Naive B cell (primary cell): ENCODE results near the gene HOXA6. TPM values are rescaled to one million over a fixed set of nuclear protein-coding genes. Genes with fewer than 3 reads are reported as not detected.

Experiments used
- ATAC-seq, 2 donors: fragments of 150-1000 bp; cut with Tn5 transposase; 2 replicates each; pipeline ENCODE4 v1.10.0; 2021; ENCODE audit warnings: low read depth in 2 of 2, mild to moderate bottlenecking in 2 of 2, moderate library complexity in 2 of 2
- DNase-seq: peaks from one replicate; pipeline ENCODE4 v3.0.0; 2022
- H3K27ac Mint-ChIP-seq, 6 donors: one replicate each; pipeline ENCODE4 v1.8.0; 2020 to 2022; ENCODE audit warnings: mild to moderate bottlenecking in 6 of 6, mixed read lengths in 6 of 6, moderate library complexity in 5 of 6, inconsistent platforms in 2 of 6
- H3K27me3 Mint-ChIP-seq, 3 donors: one replicate each; pipeline ENCODE4 v1.8.0; 2021 to 2022; ENCODE audit warnings: mixed read lengths in 3 of 3, mild to moderate bottlenecking in 1 of 3
- H3K36me3 Mint-ChIP-seq, 2 donors: one replicate each; pipeline ENCODE4 v1.8.0; 2020 to 2022; ENCODE audit warnings: mixed read lengths in 2 of 2, inconsistent platforms in 1 of 2, mild to moderate bottlenecking in 1 of 2
- H3K4me1 Mint-ChIP-seq, 3 donors: one replicate each; pipeline ENCODE4 v1.8.0; 2020 to 2022; ENCODE audit warnings: mixed read lengths in 3 of 3, inconsistent platforms in 1 of 3, mild to moderate bottlenecking in 1 of 3, moderate library complexity in 1 of 3
- H3K4me3 Mint-ChIP-seq, 8 donors: one replicate each; pipeline ENCODE4 v1.8.0; 2020 to 2022; ENCODE audit warnings: mild to moderate bottlenecking in 8 of 8, mixed read lengths in 8 of 8, moderate library complexity in 8 of 8, inconsistent platforms in 2 of 8
- H3K9me3 Mint-ChIP-seq, 7 donors: one replicate each; pipeline ENCODE4 v1.8.0; 2020 to 2022; ENCODE audit warnings: mixed read lengths in 7 of 7, mild to moderate bottlenecking in 5 of 7, inconsistent platforms in 2 of 7, moderate library complexity in 1 of 7
- polyA plus RNA-seq, 6 donors: library from polyadenylated mRNA; unstranded; fragments of 300-500 nt; fragmentation: Illumina TruSeq; gene quantifications; one replicate each; pipeline ENCODE4 v1.2.3, GENCODE V29; 2021; ENCODE audit warnings: low read depth in 6 of 6

The HOXA6 gene
- polyA plus RNA-seq, 6 donors from 2014 or later, result not detected

GRCh38 chr7:27160546-27161213 is 13.1 kb upstream of the HOXA6 start:
- H3K4me1 Mint-ChIP-seq, result peaks cover 22 to 35% (median 35%) of the 10 kb centered on the region in 3 donors

DNA sequence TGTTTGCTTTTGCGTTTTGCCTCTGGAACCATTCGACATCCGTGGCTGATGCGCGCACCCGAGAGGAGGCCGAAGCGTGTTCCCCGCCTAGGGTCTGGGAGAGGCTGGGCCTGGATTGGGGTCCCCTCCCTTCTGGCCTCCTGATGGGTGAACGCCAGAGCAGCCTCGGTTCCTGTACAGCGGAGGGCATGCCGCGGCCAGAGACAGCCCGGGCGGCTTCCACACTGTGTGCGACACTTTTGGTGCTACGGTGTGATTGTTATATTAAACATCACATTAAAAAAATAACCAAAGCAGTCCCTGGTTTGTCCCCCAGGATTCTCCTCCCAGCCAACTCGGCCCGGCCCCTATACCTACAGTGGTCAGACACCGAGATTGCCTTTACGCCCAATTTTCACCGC is 12.6 kb upstream of the HOXA6 start:
- Mint-ChIP-seq H3K4me3 (peak overlapping the region; percentile 71 to 88 (median 80)), H3K27ac (peak overlapping the region in 4 of 6 donors; percentile 78 to 98 (median 86)), H3K27me3 (peaks cover 44 to 77% (median 59%) of the 10 kb centered on the region in 3 donors), H3K36me3 (peaks cover 0 to 8% of the 10 kb centered on the region in 2 donors), H3K4me1 (peaks cover 25 to 39% (median 39%) of the 10 kb centered on the region in 3 donors), H3K9me3 (peaks cover 0 to 27% (median 5%) of the 10 kb centered on the region in 7 donors)
- ATAC-seq (peak; percentile 23 to 30), DNase-seq (no peak)

More at GRCh38 chr7:27160546-27161213, 13.1 kb upstream of the HOXA6 start:
- H3K27me3 Mint-ChIP-seq, result peaks cover 40 to 74% (median 53%) of the 10 kb centered on the region in 3 donors
- ATAC-seq (peak; percentile 72 to 79), DNase-seq (peak; percentile 81)
- H3K9me3 Mint-ChIP-seq, result peaks cover 0 to 26% (median 5%) of the 10 kb centered on the region in 7 donors
- H3K4me3 Mint-ChIP-seq, result peak overlapping the region; percentile 74 to 89 (median 82)
- H3K36me3 Mint-ChIP-seq, result peaks cover 2 to 8% of the 10 kb centered on the region in 2 donors
- H3K27ac Mint-ChIP-seq, result peak overlapping the region in 4 of 6 donors; percentile 83 to 98 (median 86)

- Mint-ChIP-seq H3K4me3 (peak overlapping the region; percentile 24 to 88 (median 80)), H3K27me3 (peaks cover 49 to 83% (median 63%) of the 10 kb centered on the region in 3 donors), H3K9me3 (peaks cover 0 to 33% (median 5%) of the 10 kb centered on the region in 7 donors), H3K4me1 (peaks cover 29 to 45% (median 40%) of the 10 kb centered on the region in 3 donors), H3K27ac (peak overlapping the region in 4 of 6 donors; percentile 88 to 98 (median 92)), H3K36me3 (peaks cover 0 to 14% of the 10 kb centered on the region in 2 donors)
- no peak for DNase-seq
- ATAC-seq, result no peak
These were observed 11.9 kb upstream of the HOXA6 start for GRCh38 chr7:27159266-27160144.

DNA sequence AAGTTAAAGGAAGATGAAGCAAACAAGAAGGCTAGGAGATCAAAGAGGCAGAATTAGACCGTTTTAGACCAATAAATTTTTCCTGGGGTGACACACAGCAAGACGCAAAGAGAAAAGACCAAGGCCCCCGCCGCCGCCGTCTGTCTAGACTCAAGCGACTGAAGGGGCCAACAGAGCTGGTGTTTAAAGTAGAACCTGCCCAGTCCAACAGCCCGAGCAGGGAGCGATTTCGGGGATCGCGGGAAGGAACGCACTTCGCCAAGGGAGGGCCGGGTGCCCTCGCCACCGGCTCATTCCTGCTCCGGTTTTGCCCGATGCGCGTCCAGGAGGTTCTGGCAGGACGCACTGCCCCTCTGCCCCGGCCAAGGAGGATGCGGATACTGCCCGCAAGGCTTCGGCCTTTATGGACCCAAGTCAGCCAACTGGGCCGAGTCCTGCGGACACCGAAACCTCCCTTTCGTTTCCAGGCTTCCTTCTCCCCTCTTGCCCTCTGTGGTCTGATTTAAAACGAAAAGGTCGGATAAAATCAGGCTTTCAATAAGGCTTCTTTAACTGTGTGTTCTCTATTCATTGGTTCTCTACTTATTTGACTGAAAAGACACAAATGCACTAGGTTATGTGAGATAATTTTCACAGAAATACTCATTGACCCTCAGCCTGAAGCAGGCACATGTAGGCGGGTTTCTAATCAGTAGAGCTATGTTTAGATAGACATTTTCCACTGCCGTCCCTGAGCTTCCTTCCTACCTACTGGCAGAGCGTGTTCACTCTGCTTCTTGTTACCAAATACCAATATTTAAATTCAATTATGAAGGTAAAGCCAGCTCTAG is 11.1 kb upstream of the HOXA6 start:
- peaks cover 0 to 15% of the 10 kb centered on the region in 2 donors for H3K36me3 Mint-ChIP-seq
- peak overlapping the region in 4 of 6 donors; percentile 88 to 98 (median 92) for H3K27ac Mint-ChIP-seq
- H3K4me1 Mint-ChIP-seq, result peaks cover 23 to 44% (median 44%) of the 10 kb centered on the region in 3 donors
- ATAC-seq, result no peak
- H3K9me3 Mint-ChIP-seq, result peaks cover 0 to 33% (median 5%) of the 10 kb centered on the region in 7 donors
- H3K4me3 Mint-ChIP-seq, result peak overlapping the region in 5 of 8 donors; percentile 15 to 79 (median 44)
- no peak for DNase-seq
- peaks cover 51 to 84% (median 63%) of the 10 kb centered on the region in 3 donors for H3K27me3 Mint-ChIP-seq

GRCh38 chr7:27157702-27158431 is 10.3 kb upstream of the HOXA6 start:
- Mint-ChIP-seq H3K4me3 (peak overlapping the region in 7 of 8 donors; percentile 23 to 83 (median 48)), H3K9me3 (peaks cover 0 to 32% (median 5%) of the 10 kb centered on the region in 7 donors), H3K36me3 (peaks cover 0 to 15% of the 10 kb centered on the region in 2 donors), H3K27me3 (peaks cover 51 to 83% (median 63%) of the 10 kb centered on the region in 3 donors), H3K27ac (peak overlapping the region in 5 of 6 donors; percentile 27 to 98 (median 91)), H3K4me1 (peaks cover 20 to 44% (median 43%) of the 10 kb centered on the region in 3 donors)
- ATAC-seq, result no peak
- no peak for DNase-seq

DNA sequence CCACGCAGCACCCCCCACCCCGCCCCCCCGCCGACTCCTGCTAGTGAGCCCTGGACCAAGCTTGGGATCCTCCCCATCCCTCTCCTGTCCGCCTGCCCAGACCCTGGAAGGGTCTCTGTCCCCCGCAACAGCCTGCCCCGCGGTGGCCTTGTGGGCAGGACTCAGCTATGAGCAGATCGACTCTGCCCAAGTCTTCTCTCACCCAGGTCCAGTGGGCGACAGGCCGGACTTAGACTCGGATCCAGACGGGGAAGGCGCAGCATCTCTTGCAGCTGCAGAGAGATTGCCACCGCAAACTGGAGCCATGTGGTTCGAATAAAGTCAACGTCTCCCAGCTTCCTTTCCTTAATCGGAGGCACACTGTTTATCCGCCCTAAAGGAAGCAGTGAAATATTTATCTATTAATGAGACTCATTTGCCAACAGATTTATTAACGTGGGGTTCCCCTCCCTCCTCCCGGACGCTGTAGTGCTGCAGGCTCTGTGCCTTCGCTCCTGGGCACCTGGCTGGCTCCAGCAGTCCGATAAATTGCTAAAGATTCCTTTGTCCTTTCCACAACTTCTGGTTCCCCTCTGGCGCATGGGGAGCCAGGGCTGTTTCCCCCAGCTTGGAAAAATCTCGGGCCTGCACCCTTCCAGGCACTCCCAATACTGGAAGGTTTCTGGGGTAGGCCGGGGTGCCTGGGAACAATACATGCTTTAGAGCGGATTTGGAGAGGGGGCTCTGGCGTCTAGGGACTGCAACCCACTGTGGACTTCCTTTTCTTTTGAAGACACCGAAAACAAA is 9.5 kb upstream of the HOXA6 start:
- H3K36me3 Mint-ChIP-seq, result peaks cover 0 to 15% of the 10 kb centered on the region in 2 donors
- H3K4me3 Mint-ChIP-seq, result peak overlapping the region in 7 of 8 donors; percentile 12 to 79 (median 73)
- H3K27me3 Mint-ChIP-seq, result peaks cover 50 to 81% (median 59%) of the 10 kb centered on the region in 3 donors
- DNase-seq, result no peak
- H3K27ac Mint-ChIP-seq, result peak overlapping the region in 4 of 6 donors; percentile 88 to 98 (median 92)
- peaks cover 22 to 44% (median 43%) of the 10 kb centered on the region in 3 donors for H3K4me1 Mint-ChIP-seq
- no peak for ATAC-seq
- peaks cover 0 to 32% (median 5%) of the 10 kb centered on the region in 7 donors for H3K9me3 Mint-ChIP-seq

GRCh38 chr7:27156508-27156898 is 8.9 kb upstream of the HOXA6 start, which contains the start of gene HOXA7:
HOXA7 (minus strand) TSS chr7:27156675; CDS start chr7:27156545, 130 bp downstream.
- DNase-seq, result no peak

DNA sequence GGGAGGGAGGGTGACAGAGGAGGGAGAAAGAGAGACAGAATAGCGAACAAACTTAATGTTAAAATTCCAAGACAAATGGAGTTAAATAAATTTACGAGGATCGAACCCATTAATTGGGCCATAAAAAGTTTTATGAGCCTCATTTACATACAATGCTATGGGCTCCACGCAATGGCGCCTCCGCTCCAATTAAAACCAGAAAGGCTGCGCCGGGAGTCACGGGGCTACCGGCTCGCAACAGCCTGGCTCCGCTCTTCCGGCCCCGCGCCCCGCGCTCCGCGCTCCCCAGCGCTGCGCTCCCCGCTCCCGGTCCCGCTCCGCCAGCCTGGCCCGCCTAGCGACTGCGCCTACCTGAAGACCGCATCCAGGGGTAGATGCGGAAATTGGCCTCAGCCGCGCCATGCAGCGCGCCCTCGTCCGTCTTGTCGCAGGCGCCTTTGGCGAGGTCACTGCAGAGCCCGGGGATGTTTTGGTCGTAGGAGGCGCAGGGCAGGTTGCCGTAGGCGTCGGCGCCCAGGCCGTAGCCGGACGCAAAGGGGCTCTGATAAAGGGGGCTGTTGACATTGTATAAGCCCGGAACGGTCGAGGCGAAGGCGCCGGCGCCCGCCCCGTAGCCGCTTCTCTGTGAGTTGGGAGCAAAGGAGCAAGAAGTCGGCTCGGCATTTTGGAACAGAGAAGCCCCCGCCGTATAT is 8.4 kb upstream of the HOXA6 start:
- DNase-seq (no peak), ATAC-seq (no peak)
- Mint-ChIP-seq H3K9me3 (peaks cover 0 to 37% (median 5%) of the 10 kb centered on the region in 7 donors), H3K4me3 (peak overlapping the region; percentile 21 to 81 (median 66)), H3K36me3 (peaks cover 0 to 15% of the 10 kb centered on the region in 2 donors), H3K27ac (peak overlapping the region in 4 of 6 donors; percentile 88 to 99 (median 97)), H3K4me1 (peaks cover 33 to 52% (median 50%) of the 10 kb centered on the region in 3 donors), H3K27me3 (peaks cover 58 to 83% (median 71%) of the 10 kb centered on the region in 3 donors)

More at GRCh38 chr7:27156508-27156898, 8.9 kb upstream of the HOXA6 start, which contains the start of gene HOXA7:
- H3K4me1 Mint-ChIP-seq, result peaks cover 28 to 50% (median 48%) of the 10 kb centered on the region in 3 donors
- H3K9me3 Mint-ChIP-seq, result peaks cover 0 to 35% (median 5%) of the 10 kb centered on the region in 7 donors
- peaks cover 0 to 15% of the 10 kb centered on the region in 2 donors for H3K36me3 Mint-ChIP-seq
- H3K27ac Mint-ChIP-seq, result peak within 1 kb of the TSS in 4 of 6 donors; percentile 88 to 99 (median 97)
- peak within 1 kb of the TSS; percentile 21 to 81 (median 70) for H3K4me3 Mint-ChIP-seq
- ATAC-seq, result no peak
- peaks cover 56 to 82% (median 65%) of the 10 kb centered on the region in 3 donors for H3K27me3 Mint-ChIP-seq

GRCh38 chr7:27154901-27155815 is 7.6 kb upstream of the HOXA6 start:
- Mint-ChIP-seq H3K36me3 (peaks cover 0 to 15% of the 10 kb centered on the region in 2 donors), H3K27me3 (peaks cover 62 to 86% (median 79%) of the 10 kb centered on the region in 3 donors), H3K27ac (peak overlapping the region in 5 of 6 donors; percentile 44 to 99 (median 92)), H3K4me1 (peaks cover 41 to 56% (median 56%) of the 10 kb centered on the region in 3 donors), H3K9me3 (peaks cover 0 to 37% (median 5%) of the 10 kb centered on the region in 7 donors), H3K4me3 (peak overlapping the region; percentile 28 to 81 (median 64))
- DNase-seq (no peak), ATAC-seq (no peak)

- no peak for ATAC-seq
- Mint-ChIP-seq H3K4me3 (peak overlapping the region in 6 of 8 donors; percentile 28 to 81 (median 58)), H3K4me1 (peaks cover 37 to 56% (median 50%) of the 10 kb centered on the region in 3 donors), H3K27ac (peak overlapping the region in 3 of 6 donors; percentile 80 to 98 (median 97)), H3K36me3 (peaks cover 0 to 15% of the 10 kb centered on the region in 2 donors), H3K9me3 (peaks cover 0 to 37% (median 5%) of the 10 kb centered on the region in 7 donors), H3K27me3 (peaks cover 57 to 81% (median 71%) of the 10 kb centered on the region in 3 donors)
- DNase-seq, result no peak
These were observed 6.8 kb upstream of the HOXA6 start for GRCh38 chr7:27154369-27154768.
